Effector memory CD4-positive, alpha-beta T cell (primary cell): ENCODE results near the gene RAD51B.

Experiments used
- DNase-seq, 3 donors: peaks; one replicate each; pipeline ENCODE4 v3.0.0-alpha.2; 2020
- H3K27ac ChIP-seq: 2 replicates; pipeline ENCODE4 v1.7.0; 2013; ENCODE audit warnings: mild to moderate bottlenecking, low read length, moderate library complexity; ENCODE audit not compliant: insufficient read depth, poor library complexity, severe bottlenecking
- H3K27me3 ChIP-seq: replicated peaks from 2 replicates; pipeline ENCODE4 v1.7.0; 2013; ENCODE audit warnings: mild to moderate bottlenecking, low read length; ENCODE audit not compliant: insufficient read depth, control insufficient read depth, poor library complexity, severe bottlenecking
- H3K36me3 ChIP-seq: 2 replicates; pipeline ENCODE4 v1.7.0; 2013; ENCODE audit warnings: mild to moderate bottlenecking, low read length, moderate library complexity; ENCODE audit not compliant: control insufficient read depth, insufficient read depth
- H3K4me1 ChIP-seq: 2 replicates; pipeline ENCODE4 v1.7.0; 2013; ENCODE audit warnings: low read length, mild to moderate bottlenecking; ENCODE audit not compliant: control insufficient read depth, insufficient read depth, poor library complexity, severe bottlenecking
- H3K4me3 ChIP-seq: 2 replicates; pipeline ENCODE4 v1.7.0; 2013; ENCODE audit warnings: low read length, low read depth, mild to moderate bottlenecking; ENCODE audit not compliant: insufficient read depth, poor library complexity, severe bottlenecking
- H3K9me3 ChIP-seq: 2 replicates; pipeline ENCODE4 v1.7.0; 2013; ENCODE audit warnings: mild to moderate bottlenecking, low read length, moderate library complexity; ENCODE audit not compliant: control insufficient read depth

Gene RAD51B

DNA sequence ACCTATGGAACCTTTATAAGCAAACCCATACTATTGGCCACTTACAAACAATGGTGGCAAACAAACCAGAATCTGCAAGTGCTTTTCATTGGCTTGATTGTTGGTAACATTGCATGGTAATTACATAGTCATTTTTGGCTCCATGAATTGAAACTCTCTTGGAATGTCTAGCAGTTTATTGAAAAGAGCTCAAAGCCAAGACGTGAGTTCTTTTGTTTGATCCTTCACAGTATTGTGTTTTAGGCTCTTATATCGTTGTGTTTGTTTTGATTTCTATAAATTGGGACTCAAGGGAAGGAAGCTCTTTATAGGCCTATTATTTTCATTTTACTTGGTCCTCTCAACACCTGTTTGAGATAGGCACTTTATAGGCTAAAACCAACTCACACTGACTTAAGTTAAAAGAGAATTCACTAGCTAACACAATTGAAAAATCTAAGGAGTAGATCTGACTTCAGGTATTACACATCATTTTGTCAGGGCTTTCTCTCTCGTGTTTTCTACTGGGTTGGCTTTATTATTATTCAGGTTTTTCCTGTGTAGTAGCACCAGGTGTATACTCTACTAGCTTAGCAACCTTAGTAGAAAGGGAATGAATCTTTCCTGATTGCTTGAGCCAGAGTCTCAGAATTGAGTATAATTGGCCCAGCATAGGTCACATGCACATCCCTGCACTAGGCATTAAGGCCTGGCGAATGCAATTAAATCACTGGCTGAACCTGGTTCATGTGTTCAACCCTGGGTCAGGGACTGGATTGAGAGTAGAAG is 341.4 kb downstream of the RAD51B start:
- DNase-seq: no peak
- no peaks in the 10 kb centered on the region for H3K36me3 ChIP-seq

DNA sequence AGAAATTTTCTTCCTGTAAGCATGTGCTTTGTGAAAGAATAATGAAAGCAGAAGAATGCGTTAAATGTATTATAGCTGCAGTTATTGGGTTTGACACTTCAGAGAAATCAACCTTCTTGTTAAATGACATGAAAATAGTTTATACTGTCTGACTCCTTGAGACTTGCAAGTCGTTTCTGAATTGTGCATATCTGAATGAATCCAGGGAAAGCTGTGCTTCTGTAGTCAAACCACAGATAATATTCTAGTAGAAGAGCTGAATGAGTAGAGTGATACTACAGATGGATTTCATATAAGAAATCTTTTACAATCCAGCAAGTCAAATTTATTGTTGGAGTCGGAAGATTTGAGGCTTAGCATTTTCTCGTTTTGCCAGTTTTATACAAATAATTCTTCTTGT is 343.3 kb downstream of the RAD51B start:
- no peak for DNase-seq
- Histone ChIP-seq H3K4me1 (no peaks in the 10 kb centered on the region), H3K27ac (no peak overlapping the region)

More for the DNA sequence above, 341.4 kb downstream of the RAD51B start:
- no peaks in the 10 kb centered on the region for H3K9me3 ChIP-seq
- no peaks in the 10 kb centered on the region for H3K4me1 ChIP-seq
- no peak overlapping the region for H3K27ac ChIP-seq
- no peak overlapping the region for H3K4me3 ChIP-seq
- no peaks in the 10 kb centered on the region for H3K27me3 ChIP-seq

DNA sequence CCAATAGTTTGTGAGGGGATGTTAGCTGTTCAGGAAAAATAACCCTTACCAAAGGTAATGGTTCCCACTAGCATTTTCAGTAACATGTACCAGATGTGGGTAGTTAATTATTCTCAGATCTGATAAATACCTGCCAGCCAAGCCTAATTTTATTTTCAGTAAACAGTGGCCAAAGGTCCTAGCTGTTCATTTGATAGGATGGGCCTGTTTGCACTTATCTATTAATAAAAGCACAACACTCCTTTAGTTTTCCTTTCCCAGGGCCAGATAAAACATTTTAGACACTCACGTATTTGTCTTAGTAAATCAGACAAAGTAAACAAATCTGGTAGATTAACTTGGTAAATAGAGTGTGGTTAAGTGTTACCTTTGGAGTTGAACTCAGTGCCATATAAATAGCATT is 345.1 kb downstream of the RAD51B start:
- Histone ChIP-seq H3K27me3 (no peaks in the 10 kb centered on the region), H3K36me3 (no peaks in the 10 kb centered on the region)

More for the DNA sequence above, 343.3 kb downstream of the RAD51B start:
- H3K27me3 ChIP-seq: no peaks in the 10 kb centered on the region
- no peak overlapping the region for H3K4me3 ChIP-seq
- H3K36me3 ChIP-seq: no peaks in the 10 kb centered on the region
- H3K9me3 ChIP-seq: no peaks in the 10 kb centered on the region

DNA sequence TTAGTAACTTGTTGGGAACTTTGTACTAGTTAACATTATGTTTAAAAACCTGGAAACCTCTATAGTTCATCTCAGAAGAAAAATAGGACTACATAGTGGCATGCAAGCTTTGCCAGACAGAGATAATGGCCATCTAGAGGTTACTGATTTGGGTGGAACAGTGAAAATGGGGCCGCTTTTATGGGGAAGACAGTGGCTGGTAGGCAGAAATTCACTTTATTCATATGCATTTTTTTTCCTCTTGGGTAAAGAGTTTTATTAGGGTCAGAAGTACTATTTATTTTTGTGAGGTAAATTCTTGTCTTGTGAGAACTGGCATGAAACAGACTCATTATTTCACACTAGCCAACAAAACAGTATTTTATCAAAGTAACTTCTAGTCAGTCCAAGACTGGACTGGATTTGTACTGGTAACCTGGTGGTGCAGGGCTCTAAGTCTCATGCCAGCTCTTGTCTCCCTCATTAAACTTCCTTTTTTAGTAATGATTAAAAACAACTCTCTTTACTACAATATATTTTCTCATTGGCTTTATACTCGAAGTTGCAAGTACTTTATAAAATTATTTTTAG is 345.8 kb downstream of the RAD51B start:
- Histone ChIP-seq H3K9me3 (no peaks in the 10 kb centered on the region), H3K27me3 (no peaks in the 10 kb centered on the region), H3K4me1 (no peaks in the 10 kb centered on the region), H3K27ac (no peak overlapping the region), H3K36me3 (no peaks in the 10 kb centered on the region), H3K4me3 (no peak overlapping the region)
- DNase-seq: no peak

More for the DNA sequence above, 345.1 kb downstream of the RAD51B start:
- no peak overlapping the region for H3K4me3 ChIP-seq
- no peak overlapping the region for H3K27ac ChIP-seq
- no peaks in the 10 kb centered on the region for H3K9me3 ChIP-seq
- no peak for DNase-seq
- no peaks in the 10 kb centered on the region for H3K4me1 ChIP-seq

DNA sequence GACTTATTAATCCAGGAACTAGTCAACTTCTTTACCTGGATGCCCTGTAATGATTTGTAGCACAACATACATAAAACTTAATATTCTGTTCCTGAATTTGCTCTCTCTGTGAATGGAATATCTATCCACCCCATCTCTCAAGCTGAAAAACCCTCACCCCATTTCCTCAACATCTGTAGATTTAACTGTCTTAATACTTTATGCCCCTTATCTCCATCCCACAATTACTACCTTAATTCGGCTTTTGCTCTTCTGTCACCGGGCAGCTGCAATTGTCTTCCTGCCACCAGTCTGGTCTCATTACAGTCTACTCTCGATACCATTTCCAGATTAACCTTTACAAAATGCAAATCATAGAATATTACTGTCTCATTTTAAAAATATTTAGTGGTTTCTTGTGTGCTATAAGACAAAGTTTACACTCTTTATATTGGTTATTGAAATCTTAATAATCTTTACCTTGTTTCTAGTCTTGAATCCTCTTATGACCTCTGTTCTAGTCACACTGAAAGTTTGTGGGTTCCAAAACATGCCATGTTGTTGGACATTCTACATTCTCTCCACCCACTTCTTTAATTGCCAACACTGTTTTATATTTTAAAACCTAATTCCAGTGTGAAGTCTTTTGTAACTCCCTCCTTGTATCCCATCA is 347.3 kb downstream of the RAD51B start:
- no peaks in the 10 kb centered on the region for H3K4me1 ChIP-seq
- H3K9me3 ChIP-seq: no peaks in the 10 kb centered on the region
- DNase-seq: no peak
- no peak overlapping the region for H3K27ac ChIP-seq
- no peaks in the 10 kb centered on the region for H3K27me3 ChIP-seq
- no peaks in the 10 kb centered on the region for H3K36me3 ChIP-seq
- H3K4me3 ChIP-seq: no peak overlapping the region

DNA sequence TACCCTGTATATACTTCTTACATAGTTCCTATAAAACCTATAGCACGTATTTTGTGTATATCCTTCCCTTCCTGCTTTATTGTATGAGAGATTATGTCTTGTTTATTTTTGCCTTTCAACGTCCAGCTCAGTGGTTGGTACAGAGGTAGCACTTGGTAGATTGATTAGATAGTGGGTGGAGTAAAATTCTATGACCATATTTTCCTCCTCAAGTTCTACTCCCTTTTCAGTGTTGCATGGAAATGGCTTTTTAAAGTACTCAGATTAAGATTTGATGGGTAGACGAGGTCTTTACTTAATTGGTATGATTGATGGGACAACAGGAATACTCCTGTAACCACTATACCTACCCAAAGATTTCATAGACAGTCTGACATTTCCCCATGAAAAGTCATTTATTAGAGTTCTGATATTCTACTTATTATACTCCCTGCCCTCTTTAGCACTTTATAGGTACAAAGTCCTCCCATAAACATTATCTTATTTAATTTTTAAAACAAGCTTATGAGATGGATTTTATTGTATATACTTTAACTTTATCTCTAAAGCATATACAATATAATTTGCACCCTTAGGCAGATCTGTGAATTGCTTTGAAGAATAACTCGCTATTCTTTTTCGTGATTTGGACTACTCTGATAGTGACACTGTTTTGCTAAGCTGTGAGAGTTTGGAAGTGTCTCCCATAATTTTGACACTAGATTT is 348.0 kb downstream of the RAD51B start:
- Histone ChIP-seq H3K27ac (no peak overlapping the region), H3K27me3 (no peaks in the 10 kb centered on the region), H3K9me3 (no peaks in the 10 kb centered on the region), H3K4me1 (no peaks in the 10 kb centered on the region), H3K36me3 (no peaks in the 10 kb centered on the region), H3K4me3 (no peak overlapping the region)
- no peak for DNase-seq

DNA sequence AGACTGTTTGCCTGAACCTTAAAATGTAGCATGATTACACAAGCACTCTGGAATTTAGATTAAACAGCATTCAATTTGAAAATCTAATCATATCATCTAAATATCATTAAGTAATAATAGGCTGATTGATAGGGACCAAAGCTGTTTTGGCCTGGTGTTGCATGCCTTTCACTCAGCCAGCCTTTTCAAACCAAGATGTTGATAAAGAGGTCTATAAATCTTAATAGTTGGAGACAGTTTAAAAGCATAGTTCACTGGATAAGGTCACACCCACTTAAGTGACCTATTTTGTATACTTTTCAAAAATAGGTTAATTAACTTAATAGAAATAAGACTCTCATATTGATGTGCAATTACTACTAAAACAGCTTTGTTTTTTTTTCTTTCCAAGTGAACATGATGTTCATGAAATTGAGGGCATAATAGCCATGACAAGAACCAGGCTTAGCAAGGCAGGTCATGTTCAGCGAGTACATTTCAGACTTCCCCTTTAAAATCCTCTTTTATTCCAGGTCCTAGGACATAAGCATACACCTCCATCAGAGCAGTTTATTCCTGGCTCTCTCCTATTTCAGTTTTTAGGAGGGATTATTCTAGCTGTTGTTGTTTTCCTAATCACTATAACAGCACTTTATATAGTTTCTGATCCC is 349.0 kb downstream of the RAD51B start:
- Histone ChIP-seq H3K36me3 (no peaks in the 10 kb centered on the region), H3K27me3 (no peaks in the 10 kb centered on the region), H3K4me3 (no peak overlapping the region), H3K9me3 (no peaks in the 10 kb centered on the region), H3K27ac (no peak overlapping the region), H3K4me1 (no peaks in the 10 kb centered on the region)
- DNase-seq: no peak

DNA sequence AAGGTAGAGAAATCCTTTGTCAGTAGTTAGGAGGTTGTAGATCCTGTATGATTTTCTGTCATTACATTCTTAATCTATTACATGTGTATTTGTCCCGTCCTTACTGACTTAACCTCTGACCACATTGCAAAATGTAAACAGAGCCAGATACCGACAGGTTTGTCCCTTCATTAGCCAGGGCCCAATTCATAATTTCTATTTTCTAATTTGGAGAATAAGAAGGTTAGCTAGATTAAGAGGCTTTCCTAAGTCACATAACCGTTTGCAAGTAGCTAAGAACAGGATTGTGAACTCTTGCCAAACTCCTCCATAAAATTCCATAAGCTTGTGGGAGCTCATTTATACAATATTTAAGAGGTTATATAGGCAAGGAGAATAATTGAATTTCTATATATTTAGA is 352.6 kb downstream of the RAD51B start:
- H3K27ac ChIP-seq: no peak overlapping the region
- H3K36me3 ChIP-seq: no peaks in the 10 kb centered on the region
- no peak for DNase-seq
- H3K4me3 ChIP-seq: no peak overlapping the region
- H3K4me1 ChIP-seq: no peaks in the 10 kb centered on the region
- no peaks in the 10 kb centered on the region for H3K27me3 ChIP-seq
- no peaks in the 10 kb centered on the region for H3K9me3 ChIP-seq

DNA sequence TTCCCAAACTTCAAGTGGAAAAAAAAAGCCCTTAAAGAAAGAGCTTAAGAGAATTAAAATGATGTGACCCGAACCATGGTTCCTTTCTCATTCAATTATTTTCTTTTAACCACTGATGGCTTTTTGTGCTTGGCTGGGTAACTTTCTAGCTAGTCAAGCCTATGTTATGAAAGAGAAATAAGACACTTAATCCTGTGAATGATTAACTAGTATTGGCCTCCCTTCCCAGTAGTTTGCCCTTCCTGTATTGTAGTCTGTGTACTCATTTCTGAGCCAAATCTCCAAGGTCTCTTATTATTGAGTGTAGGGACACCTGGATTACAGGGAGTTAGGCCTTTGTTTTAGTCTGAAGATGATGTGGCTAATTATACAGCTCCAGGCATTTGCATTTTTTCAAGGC is 353.0 kb downstream of the RAD51B start:
- Histone ChIP-seq H3K4me3 (no peak overlapping the region), H3K27ac (no peak overlapping the region), H3K9me3 (no peaks in the 10 kb centered on the region), H3K27me3 (no peaks in the 10 kb centered on the region), H3K4me1 (no peaks in the 10 kb centered on the region), H3K36me3 (no peaks in the 10 kb centered on the region)
- DNase-seq: no peak
